ENCODE results near the gene C14orf180. TPM values are rescaled to one million over a fixed set of nuclear protein-coding genes. Genes with fewer than 3 reads are reported as not detected.

Gene C14orf180
- polyA plus RNA-seq, 3 donors: not detected

GRCh38 chr14:104542871-104543830 is 36.4 kb upstream of the C14orf180 start:
- no peaks in the 10 kb centered on the region for H4K20me1 ChIP-seq (ENCODE audit: insufficient read depth, low read length)
- H3K4me3 ChIP-seq (replicated peaks in 1 of 3; ENCODE audit: low read depth in 2 of 3, low read length in 3 of 3): no peak overlapping the region
- no peak overlapping the region for H3K9ac ChIP-seq (ENCODE audit: insufficient read depth, low read length, poor library complexity, severe bottlenecking)
- H3K4me1 ChIP-seq (ENCODE audit: control insufficient read depth in 1 of 2, insufficient read depth in 2 of 2, low read length in 2 of 2): no peaks in the 10 kb centered on the region
- Mint-ChIP-seq H3K27me3 (ENCODE audit: low read depth in 3 of 3) (peaks cover 11 to 16% (median 12%) of the 10 kb centered on the region in 3 donors), H3K27ac (no peak overlapping the region), H3K36me3 (no peaks in the 10 kb centered on the region), H3K4me1 (no peaks in the 10 kb centered on the region), H3K4me3 (no peak overlapping the region), H3K9me3 (no peaks in the 10 kb centered on the region)
- H2AFZ ChIP-seq (ENCODE audit: insufficient read depth, low read depth, low read length, poor library complexity, severe bottlenecking): no peak overlapping the region
- WGBS (ENCODE audit: insufficient coverage): 93% methylated on average over 12 of the region's 16 CpGs
- no peak overlapping the region for H3K27ac ChIP-seq (ENCODE audit: low read depth in 1 of 2, low read length in 2 of 2)
- no peak for DNase-seq
- H3K36me3 ChIP-seq (replicated peaks in 1 of 2; ENCODE audit: control insufficient read depth in 1 of 2, insufficient read depth in 2 of 2, low read length in 2 of 2): no peaks in the 10 kb centered on the region
- intact Hi-C loops (cut with micrococcal nuclease): no loop called here
- no peaks in the 10 kb centered on the region for H3K79me2 ChIP-seq (ENCODE audit: insufficient read depth, low read length)
- no peak for TF ChIP-seq CTCF (IDR thresholded peaks at IDR 0.05)
- H3K9me3 ChIP-seq (replicated peaks in 1 of 2; ENCODE audit: control insufficient read depth in 1 of 2, insufficient read depth in 1 of 2, low read length in 2 of 2): no peaks in the 10 kb centered on the region
- H3K27me3 ChIP-seq (ENCODE audit: control insufficient read depth in 2 of 2, insufficient read depth in 2 of 2, low read length in 2 of 2): peaks cover 0 to 3% of the 10 kb centered on the region in 2 donors
- H3K4me2 ChIP-seq (replicated peaks; ENCODE audit: extremely low read depth, low read length, poor library complexity, severe bottlenecking): no peak overlapping the region

GRCh38 chr14:104544362-104544961 is 35.1 kb upstream of the C14orf180 start:
- 82% methylated on average over 11 of the region's 17 CpGs for WGBS (ENCODE audit: insufficient coverage)
- no peak overlapping the region for H3K9ac ChIP-seq (ENCODE audit: insufficient read depth, low read length, poor library complexity, severe bottlenecking)
- no peak overlapping the region for H3K27ac ChIP-seq (ENCODE audit: low read depth in 1 of 2, low read length in 2 of 2)
- intact Hi-C loops (cut with micrococcal nuclease): no loop called here
- peaks cover 10 to 16% (median 11%) of the 10 kb centered on the region in 3 donors for H3K27me3 Mint-ChIP-seq (ENCODE audit: low read depth in 3 of 3)
- no peak overlapping the region for H3K4me3 Mint-ChIP-seq
- H3K79me2 ChIP-seq (ENCODE audit: insufficient read depth, low read length): no peaks in the 10 kb centered on the region
- H3K4me1 Mint-ChIP-seq: no peaks in the 10 kb centered on the region
- H3K36me3 ChIP-seq (replicated peaks in 1 of 2; ENCODE audit: control insufficient read depth in 1 of 2, insufficient read depth in 2 of 2, low read length in 2 of 2): no peaks in the 10 kb centered on the region
- H3K4me1 ChIP-seq (ENCODE audit: control insufficient read depth in 1 of 2, insufficient read depth in 2 of 2, low read length in 2 of 2): no peaks in the 10 kb centered on the region
- no peak overlapping the region for H3K4me2 ChIP-seq (replicated peaks; ENCODE audit: extremely low read depth, low read length, poor library complexity, severe bottlenecking)
- H3K9me3 ChIP-seq (replicated peaks in 1 of 2; ENCODE audit: control insufficient read depth in 1 of 2, insufficient read depth in 1 of 2, low read length in 2 of 2): no peaks in the 10 kb centered on the region
- H3K4me3 ChIP-seq (replicated peaks in 1 of 3; ENCODE audit: low read depth in 2 of 3, low read length in 3 of 3): no peak overlapping the region
- H3K36me3 Mint-ChIP-seq: no peaks in the 10 kb centered on the region
- no peak for TF ChIP-seq CTCF (IDR thresholded peaks at IDR 0.05)
- no peaks in the 10 kb centered on the region for H4K20me1 ChIP-seq (ENCODE audit: insufficient read depth, low read length)
- no peak for DNase-seq
- H3K27ac Mint-ChIP-seq: no peak overlapping the region
- peaks cover 0 to 3% of the 10 kb centered on the region in 2 donors for H3K27me3 ChIP-seq (ENCODE audit: control insufficient read depth in 2 of 2, insufficient read depth in 2 of 2, low read length in 2 of 2)
- H3K9me3 Mint-ChIP-seq: no peaks in the 10 kb centered on the region
- H2AFZ ChIP-seq (ENCODE audit: insufficient read depth, low read depth, low read length, poor library complexity, severe bottlenecking): no peak overlapping the region

Measured in CD14-positive monocyte (primary cell).